ENCODE results near the gene MIA2. TPM values are rescaled to one million over a fixed set of nuclear protein-coding genes. Genes with fewer than 3 reads are reported as not detected.

The MIA2 gene
- total RNA-seq, 1 donor from 2014 or later, result 19.8 TPM

DNA sequence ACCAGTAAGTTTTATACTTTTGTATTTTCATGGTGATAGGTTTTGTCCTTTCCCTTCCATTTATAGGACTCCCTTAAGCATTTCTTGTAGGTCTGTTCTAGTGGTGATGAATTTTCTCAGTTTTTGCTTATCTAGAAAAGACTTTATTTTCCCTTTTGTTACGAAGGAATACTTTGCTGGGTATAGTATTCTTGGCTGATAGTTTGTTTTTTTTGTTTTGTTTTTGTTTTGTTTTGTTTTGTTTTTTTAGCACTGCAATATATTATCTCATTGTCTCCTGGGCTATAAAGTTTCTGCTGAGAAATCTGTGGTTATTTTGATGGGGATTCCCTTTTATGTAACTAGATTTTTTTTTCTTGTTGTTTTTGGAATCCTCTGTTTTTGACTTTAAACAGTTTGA, 130.8 kb downstream of the MIA2 start:
- no peak overlapping the region for H3K4me3 Mint-ChIP-seq (ENCODE audit: unreplicated experiment)
- H3K36me3 Mint-ChIP-seq (ENCODE audit: low read depth, unreplicated experiment), result peaks cover 36% of the 10 kb centered on the region
- H3K4me1 Mint-ChIP-seq (ENCODE audit: unreplicated experiment), result peaks cover 20% of the 10 kb centered on the region
- no peak overlapping the region for H3K27ac Mint-ChIP-seq (ENCODE audit: unreplicated experiment)
- TF ChIP-seq, protein P1, sequence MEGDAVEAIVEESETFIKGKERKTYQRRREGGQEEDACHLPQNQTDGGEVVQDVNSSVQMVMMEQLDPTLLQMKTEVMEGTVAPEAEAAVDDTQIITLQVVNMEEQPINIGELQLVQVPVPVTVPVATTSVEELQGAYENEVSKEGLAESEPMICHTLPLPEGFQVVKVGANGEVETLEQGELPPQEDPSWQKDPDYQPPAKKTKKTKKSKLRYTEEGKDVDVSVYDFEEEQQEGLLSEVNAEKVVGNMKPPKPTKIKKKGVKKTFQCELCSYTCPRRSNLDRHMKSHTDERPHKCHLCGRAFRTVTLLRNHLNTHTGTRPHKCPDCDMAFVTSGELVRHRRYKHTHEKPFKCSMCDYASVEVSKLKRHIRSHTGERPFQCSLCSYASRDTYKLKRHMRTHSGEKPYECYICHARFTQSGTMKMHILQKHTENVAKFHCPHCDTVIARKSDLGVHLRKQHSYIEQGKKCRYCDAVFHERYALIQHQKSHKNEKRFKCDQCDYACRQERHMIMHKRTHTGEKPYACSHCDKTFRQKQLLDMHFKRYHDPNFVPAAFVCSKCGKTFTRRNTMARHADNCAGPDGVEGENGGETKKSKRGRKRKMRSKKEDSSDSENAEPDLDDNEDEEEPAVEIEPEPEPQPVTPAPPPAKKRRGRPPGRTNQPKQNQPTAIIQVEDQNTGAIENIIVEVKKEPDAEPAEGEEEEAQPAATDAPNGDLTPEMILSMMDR (IDR thresholded peaks at IDR 0.05; ENCODE audit: unreplicated experiment), result no peak
- DNase-seq (ENCODE audit: low spot score), result no peak
- no peaks in the 10 kb centered on the region for H3K9me3 Mint-ChIP-seq (ENCODE audit: unreplicated experiment)
- peaks cover 4% of the 10 kb centered on the region for H3K27me3 Mint-ChIP-seq (ENCODE audit: unreplicated experiment)

DNA sequence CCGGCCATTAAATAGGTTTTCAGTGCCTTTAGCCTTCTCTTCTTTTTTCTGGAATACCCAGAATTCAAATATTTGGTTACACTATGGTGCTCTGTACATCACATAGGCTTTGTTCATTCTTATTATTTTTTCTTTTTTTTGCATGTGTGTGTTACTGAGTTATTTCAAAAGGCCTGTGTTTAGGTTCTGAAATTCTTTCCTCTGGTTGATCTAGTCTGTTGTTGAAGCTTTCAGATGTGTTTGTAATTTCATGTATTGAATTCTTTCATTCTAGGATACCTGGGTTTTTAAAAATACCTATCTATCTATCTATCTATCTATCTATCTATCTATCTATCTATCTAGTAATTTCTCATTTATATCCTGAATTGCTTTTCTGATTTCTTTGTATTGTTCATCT, 131.6 kb downstream of the MIA2 start:
- H3K4me3 Mint-ChIP-seq (ENCODE audit: unreplicated experiment), result no peak overlapping the region
- no peaks in the 10 kb centered on the region for H3K9me3 Mint-ChIP-seq (ENCODE audit: unreplicated experiment)
- peaks cover 4% of the 10 kb centered on the region for H3K27me3 Mint-ChIP-seq (ENCODE audit: unreplicated experiment)
- DNase-seq (ENCODE audit: low spot score), result no peak
- H3K27ac Mint-ChIP-seq (ENCODE audit: unreplicated experiment), result no peak overlapping the region
- TF ChIP-seq, protein P1 (IDR thresholded peaks at IDR 0.05; ENCODE audit: unreplicated experiment), result no peak
- H3K36me3 Mint-ChIP-seq (ENCODE audit: low read depth, unreplicated experiment), result peaks cover 29% of the 10 kb centered on the region
- H3K4me1 Mint-ChIP-seq (ENCODE audit: unreplicated experiment), result peaks cover 23% of the 10 kb centered on the region

DNA sequence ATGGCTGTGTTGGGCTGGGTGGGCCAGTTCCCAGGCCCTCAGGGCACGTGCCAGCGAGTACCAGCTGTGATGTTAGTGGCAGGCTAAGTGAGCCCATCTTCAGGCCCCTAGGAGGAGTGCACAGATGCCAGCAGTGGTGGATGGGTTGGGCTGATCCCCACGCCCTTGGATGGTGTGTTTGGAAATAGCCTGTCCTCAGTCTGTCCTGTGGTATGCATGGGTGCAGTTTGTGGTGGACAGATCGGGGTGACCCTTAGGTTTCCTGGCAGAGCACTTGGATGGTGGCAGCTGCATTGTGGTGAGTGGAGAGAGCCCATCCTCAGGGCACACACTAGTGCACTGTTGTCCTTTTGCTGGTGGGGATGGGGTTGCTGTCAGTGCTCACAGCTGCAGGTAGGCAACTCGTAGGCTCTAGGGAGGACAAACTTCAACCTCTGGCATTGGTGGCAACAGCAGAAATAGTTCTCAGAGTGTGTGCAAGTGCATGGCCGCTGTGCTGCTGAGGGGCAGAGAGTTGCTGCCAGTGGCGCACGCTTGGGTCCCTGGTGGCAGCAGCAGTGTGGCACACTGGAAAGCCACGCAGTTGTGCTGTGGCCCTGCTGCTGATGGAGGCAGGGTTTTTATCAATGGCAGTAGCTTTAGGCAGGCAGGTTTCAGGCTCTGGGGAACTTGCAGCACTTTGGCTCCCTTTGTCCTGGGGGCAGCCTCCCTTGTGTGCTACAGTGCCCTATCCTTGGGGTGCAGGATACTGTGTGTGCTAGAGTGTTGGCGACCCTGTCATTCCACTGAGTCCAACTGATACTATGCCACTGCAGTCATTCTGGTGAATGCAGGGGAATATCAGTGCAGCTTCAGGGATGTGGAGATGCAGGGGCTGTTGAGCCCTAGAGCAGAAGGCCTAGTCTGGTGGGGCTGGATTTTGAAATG, 133.0 kb downstream of the MIA2 start:
- no peaks in the 10 kb centered on the region for H3K9me3 Mint-ChIP-seq (ENCODE audit: unreplicated experiment)
- peaks cover 4% of the 10 kb centered on the region for H3K27me3 Mint-ChIP-seq (ENCODE audit: unreplicated experiment)
- peaks cover 25% of the 10 kb centered on the region for H3K36me3 Mint-ChIP-seq (ENCODE audit: low read depth, unreplicated experiment)
- TF ChIP-seq, protein P1 (IDR thresholded peaks at IDR 0.05; ENCODE audit: unreplicated experiment), result no peak
- peaks cover 23% of the 10 kb centered on the region for H3K4me1 Mint-ChIP-seq (ENCODE audit: unreplicated experiment)
- H3K4me3 Mint-ChIP-seq (ENCODE audit: unreplicated experiment), result no peak overlapping the region
- no peak overlapping the region for H3K27ac Mint-ChIP-seq (ENCODE audit: unreplicated experiment)
- DNase-seq (ENCODE audit: low spot score), result no peak

DNA sequence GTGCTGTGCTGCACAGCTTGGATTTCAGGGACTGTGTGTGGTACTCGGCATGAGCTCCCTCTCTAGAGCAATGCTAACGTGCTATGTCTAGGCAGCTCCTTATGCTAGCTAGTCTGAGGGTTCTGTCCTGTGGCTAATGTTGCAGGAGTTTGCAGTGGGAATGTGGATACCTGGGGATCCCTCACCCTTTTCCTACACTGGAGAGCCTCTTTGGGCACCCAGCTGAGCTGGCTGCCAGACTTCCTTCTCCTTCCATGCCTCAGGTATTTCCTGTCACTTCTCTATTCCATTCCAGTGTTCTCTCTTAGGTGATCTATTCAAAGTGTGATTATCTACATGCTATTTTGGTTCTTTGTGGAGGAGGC, 133.7 kb downstream of the MIA2 start:
- Mint-ChIP-seq H3K9me3 (ENCODE audit: unreplicated experiment) (no peaks in the 10 kb centered on the region), H3K27me3 (ENCODE audit: unreplicated experiment) (peaks cover 4% of the 10 kb centered on the region), H3K4me1 (ENCODE audit: unreplicated experiment) (peaks cover 23% of the 10 kb centered on the region), H3K27ac (ENCODE audit: unreplicated experiment) (peak overlapping the region; percentile 55), H3K4me3 (ENCODE audit: unreplicated experiment) (peak overlapping the region; percentile 12), H3K36me3 (ENCODE audit: low read depth, unreplicated experiment) (peaks cover 25% of the 10 kb centered on the region)
- TF ChIP-seq, protein P1 (IDR thresholded peaks at IDR 0.05; ENCODE audit: unreplicated experiment), result no peak
- DNase-seq (ENCODE audit: low spot score), result no peak

DNA sequence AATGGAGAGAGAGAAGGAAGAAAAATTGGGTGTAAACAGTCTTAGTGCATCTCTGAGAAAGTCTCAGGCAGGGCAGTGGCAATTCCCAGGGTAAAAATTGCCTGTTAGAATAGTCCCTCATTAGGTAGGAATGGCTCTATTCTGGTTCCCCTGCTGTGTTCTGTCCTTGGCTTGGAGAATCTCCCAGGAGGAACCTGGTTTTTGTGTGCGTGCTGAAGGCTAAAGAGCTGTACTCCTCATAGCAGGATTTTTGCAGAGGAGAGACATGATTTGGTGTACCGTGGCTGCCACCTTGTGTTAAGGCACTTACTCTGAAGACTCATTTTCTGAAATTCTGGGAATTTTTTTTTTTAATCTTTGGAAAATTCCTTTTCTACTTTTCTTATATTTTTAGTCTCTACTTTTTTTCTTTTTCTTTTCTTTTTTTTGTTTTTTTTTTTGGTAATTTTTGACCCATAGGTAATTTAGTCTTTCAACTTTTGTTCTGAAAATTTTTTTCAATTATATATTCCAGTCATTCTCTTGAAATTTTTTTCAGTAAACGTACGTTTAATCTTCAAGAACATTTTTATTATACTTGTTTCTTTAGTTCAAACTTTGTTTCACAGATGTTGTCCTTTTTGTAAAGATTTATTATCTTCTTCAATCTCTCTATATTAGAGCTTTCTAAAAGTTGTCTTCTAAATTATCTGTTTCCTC, 134.7 kb downstream of the MIA2 start:
- DNase-seq (ENCODE audit: low spot score), result peak; percentile 52
- Mint-ChIP-seq H3K36me3 (ENCODE audit: low read depth, unreplicated experiment) (peaks cover 23% of the 10 kb centered on the region), H3K4me3 (ENCODE audit: unreplicated experiment) (no peak overlapping the region), H3K27ac (ENCODE audit: unreplicated experiment) (no peak overlapping the region), H3K27me3 (ENCODE audit: unreplicated experiment) (peaks cover 4% of the 10 kb centered on the region), H3K4me1 (ENCODE audit: unreplicated experiment) (peaks cover 23% of the 10 kb centered on the region), H3K9me3 (ENCODE audit: unreplicated experiment) (no peaks in the 10 kb centered on the region)
- TF ChIP-seq, protein P1 (IDR thresholded peaks at IDR 0.05; ENCODE audit: unreplicated experiment), result peak; percentile 39

Data from endothelial cell (in vitro differentiated cells).